Ascending aorta (tissue), 2 donors: ENCODE measurements around the gene MED15. TPM values are rescaled to one million over a fixed set of nuclear protein-coding genes. Genes with fewer than 3 reads are reported as not detected.

ENCODE experiments used
- DNase-seq, 2 donors: peaks; one replicate each; pipeline ENCODE4 v3.0.0-alpha.2; 2019; ENCODE audit warnings: low spot score in 2 of 2
- H3K27ac ChIP-seq, 2 donors: fragments of 200-600 bp; sonication (generic); one replicate each; pipeline ENCODE4 v1.5.1; 2016 to 2017; ENCODE audit warnings: mild to moderate bottlenecking in 1 of 2
- H3K27me3 ChIP-seq: fragments of 200-600 bp; sonication (generic); one replicate; pipeline ENCODE4 v1.5.1; 2017
- H3K36me3 ChIP-seq, 2 donors: fragments of 200-600 bp; sonication (generic); one replicate each; pipeline ENCODE4 v1.5.1; 2016
- H3K4me1 ChIP-seq, 2 donors: fragments of 200-600 bp; sonication (generic); one replicate each; pipeline ENCODE4 v1.5.1; 2016 to 2017; ENCODE audit warnings: mild to moderate bottlenecking in 1 of 2
- H3K4me3 ChIP-seq, 2 donors: fragments of 200-600 bp; sonication (generic); one replicate each; pipeline ENCODE4 v1.5.1; 2016 to 2017; ENCODE audit warnings: mild to moderate bottlenecking in 1 of 2
- H3K9me3 ChIP-seq, 2 donors: fragments of 200-600 bp; sonication (generic); one replicate each; pipeline ENCODE4 v1.5.1; 2016
- intact Hi-C: fragments of 100-400 bp; cut with DNase I; formaldehyde crosslinking; loops from one replicate; pipeline ENCODE4 v1.15.1; 2023
- total RNA-seq: library from RNA; depleted of rRNA; stranded (reverse); fragments of >200 nt; gene quantifications from one replicate; pipeline ENCODE4 v1.1.0, GENCODE V29; 2016
- TF ChIP-seq, protein P1 (sequence below), 3 experiments: fragments of 200-600 bp in 2 of 3; fragments of 450-650 bp in 1 of 3; sonication (generic) in 2 of 3; IDR thresholded peaks; one replicate each; pipeline ENCODE4 v1.5.1; 2016 to 2019; ENCODE audit warnings: antibody characterized with exemption in 3 of 3, mild to moderate bottlenecking in 1 of 3, moderate library complexity in 1 of 3

Gene MED15
- total RNA-seq, 1 donor from 2014 or later, result 204 TPM

DNA sequence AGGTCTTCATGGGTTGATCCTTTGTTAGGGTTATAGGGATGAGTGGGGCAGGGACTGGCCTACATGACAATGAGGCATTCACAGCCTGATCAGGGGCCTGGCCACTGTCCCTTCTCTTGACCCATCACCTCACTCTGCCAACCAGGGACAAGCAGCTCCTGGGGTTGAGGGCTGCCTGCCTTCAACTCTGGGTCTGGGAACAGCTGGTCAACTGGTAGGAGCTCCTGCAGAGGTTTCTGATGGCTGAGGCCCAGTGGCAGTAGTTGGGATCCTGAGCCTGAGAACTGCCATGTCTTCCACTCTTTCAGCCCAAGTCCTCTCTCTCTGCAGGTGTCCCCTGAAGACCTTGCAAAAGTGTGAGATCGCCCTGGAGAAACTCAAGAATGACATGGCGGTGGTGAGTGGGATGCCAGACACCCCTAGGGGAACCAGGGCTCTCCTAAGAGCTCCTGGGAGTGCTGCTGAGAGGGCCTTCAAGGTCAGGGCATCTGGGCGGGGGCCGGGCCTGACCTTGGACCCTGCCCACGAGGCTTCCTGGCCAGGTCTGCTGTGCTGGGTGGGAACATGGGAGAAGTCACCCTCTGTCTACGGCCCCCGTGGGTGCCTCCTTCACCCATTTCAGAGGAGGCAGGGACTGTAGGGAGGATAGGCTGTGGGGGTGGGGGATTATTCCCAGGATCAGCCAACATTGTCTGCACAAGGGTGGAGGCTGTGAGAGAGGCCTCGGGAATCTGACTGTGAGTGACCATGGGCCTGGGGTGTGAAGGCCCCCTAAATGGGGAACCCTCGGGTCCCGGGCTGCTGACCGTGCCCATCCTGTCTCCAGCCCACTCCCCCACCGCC is 76.8 kb downstream of the MED15 start:
- TF ChIP-seq, protein P1, sequence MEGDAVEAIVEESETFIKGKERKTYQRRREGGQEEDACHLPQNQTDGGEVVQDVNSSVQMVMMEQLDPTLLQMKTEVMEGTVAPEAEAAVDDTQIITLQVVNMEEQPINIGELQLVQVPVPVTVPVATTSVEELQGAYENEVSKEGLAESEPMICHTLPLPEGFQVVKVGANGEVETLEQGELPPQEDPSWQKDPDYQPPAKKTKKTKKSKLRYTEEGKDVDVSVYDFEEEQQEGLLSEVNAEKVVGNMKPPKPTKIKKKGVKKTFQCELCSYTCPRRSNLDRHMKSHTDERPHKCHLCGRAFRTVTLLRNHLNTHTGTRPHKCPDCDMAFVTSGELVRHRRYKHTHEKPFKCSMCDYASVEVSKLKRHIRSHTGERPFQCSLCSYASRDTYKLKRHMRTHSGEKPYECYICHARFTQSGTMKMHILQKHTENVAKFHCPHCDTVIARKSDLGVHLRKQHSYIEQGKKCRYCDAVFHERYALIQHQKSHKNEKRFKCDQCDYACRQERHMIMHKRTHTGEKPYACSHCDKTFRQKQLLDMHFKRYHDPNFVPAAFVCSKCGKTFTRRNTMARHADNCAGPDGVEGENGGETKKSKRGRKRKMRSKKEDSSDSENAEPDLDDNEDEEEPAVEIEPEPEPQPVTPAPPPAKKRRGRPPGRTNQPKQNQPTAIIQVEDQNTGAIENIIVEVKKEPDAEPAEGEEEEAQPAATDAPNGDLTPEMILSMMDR (IDR thresholded peaks at IDR 0.05), result no peak
- Histone ChIP-seq H3K4me1 (peaks cover 0 to 3% of the 10 kb centered on the region in 2 donors), H3K27ac (no peak overlapping the region), H3K27me3 (no peaks in the 10 kb centered on the region), H3K9me3 (no peaks in the 10 kb centered on the region), H3K36me3 (peaks cover 59 to 83% of the 10 kb centered on the region in 2 donors), H3K4me3 (no peak overlapping the region)
- DNase-seq, result no peak
- intact Hi-C loops, result no loop called here

DNA sequence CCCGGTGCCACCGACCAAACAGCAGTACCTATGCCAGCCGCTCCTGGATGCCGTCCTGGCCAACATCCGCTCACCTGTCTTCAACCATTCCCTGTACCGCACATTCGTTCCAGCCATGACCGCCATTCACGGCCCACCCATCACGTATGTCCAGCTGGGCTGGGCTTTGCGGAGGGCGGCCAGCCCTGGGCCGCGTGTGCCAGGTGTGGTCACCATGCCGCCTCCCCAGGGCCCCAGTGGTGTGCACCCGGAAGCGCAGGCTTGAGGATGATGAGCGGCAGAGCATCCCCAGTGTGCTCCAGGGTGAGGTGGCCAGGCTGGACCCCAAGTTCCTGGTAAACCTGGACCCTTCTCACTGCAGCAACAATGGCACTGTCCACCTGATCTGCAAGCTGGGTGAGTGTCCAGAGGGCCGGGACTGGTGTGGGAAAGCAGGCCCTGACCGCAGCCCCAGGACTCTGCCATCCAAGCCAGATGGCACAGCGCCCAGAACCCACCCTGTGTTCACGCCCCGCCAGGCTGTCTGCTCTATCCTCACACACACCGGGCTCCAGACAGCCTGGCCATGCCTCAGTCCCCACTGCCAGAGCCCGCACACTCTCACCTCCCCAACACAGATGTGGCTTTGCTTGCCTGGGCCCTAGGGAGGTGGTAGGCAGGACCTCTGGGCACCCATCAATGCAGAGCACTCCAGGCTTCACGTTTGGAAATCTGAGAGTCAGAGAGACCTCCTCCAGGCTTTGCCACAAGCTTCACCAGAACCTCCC is 77.6 kb downstream of the MED15 start:
- no peak for DNase-seq
- Histone ChIP-seq H3K4me3 (no peak overlapping the region), H3K9me3 (no peaks in the 10 kb centered on the region), H3K27me3 (no peaks in the 10 kb centered on the region), H3K36me3 (peaks cover 59 to 75% of the 10 kb centered on the region in 2 donors), H3K4me1 (no peaks in the 10 kb centered on the region), H3K27ac (no peak overlapping the region)
- intact Hi-C loops, result no loop called here
- TF ChIP-seq, protein P1 (IDR thresholded peaks at IDR 0.05), result no peak

DNA sequence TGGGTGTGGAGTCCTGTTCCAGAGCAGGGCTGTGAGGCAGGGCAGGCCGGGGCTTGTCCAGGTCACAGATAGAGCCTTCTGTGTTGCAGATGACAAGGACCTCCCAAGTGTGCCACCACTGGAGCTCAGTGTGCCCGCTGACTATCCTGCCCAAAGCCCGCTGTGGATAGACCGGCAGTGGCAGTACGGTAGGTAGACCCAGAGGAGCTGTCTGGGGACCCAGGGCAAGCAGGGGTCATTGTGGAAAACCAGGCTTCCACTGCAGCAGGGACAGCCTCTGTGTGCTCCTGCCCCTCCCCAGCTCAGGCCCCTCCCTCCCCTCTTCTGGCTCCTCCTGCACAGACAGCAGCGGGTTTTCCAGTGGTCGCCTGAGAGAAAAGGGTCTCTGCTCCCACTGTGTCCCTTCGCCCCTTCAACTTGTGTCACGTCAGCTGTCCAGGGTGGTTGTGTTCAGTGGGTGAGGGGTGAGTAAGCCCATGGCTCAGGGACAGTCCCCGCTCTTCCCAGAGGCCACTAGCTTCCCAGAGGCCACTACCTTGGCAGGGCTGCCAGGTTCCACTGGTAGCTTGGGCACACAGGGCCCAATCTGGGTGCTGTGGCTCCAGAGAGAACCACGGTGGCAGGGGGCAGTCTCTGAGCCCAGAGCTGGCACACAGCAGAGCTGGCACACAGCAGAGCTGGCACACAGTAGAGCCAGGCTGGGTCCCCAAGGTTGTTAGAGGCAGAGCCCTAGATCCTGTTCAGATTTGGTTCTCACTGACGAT is 78.4 kb downstream of the MED15 start:
- TF ChIP-seq, protein P1 (IDR thresholded peaks at IDR 0.05), result no peak
- H3K4me3 ChIP-seq, result no peak overlapping the region

DNA sequence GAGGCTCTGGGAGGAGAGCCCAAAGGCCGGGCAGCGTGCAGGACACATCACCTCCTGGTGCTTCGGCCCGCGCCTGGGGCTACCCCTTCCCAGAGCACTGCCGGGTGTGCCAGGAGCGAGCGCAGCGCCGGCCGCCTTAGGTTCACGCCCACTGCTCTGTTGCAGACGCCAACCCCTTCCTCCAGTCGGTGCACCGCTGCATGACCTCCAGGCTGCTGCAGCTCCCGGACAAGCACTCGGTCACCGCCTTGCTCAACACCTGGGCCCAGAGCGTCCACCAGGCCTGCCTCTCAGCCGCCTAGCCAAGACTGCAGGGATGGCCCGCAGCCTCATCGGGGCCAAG is 79.0 kb downstream of the MED15 start:
- H3K4me1 ChIP-seq, result no peaks in the 10 kb centered on the region
- no peaks in the 10 kb centered on the region for H3K27me3 ChIP-seq
- peaks cover 55 to 65% of the 10 kb centered on the region in 2 donors for H3K36me3 ChIP-seq
- H3K9me3 ChIP-seq, result no peaks in the 10 kb centered on the region
- TF ChIP-seq, protein P1 (IDR thresholded peaks at IDR 0.05), result no peak
- no peak overlapping the region for H3K27ac ChIP-seq
- no peak for DNase-seq
- no peak overlapping the region for H3K4me3 ChIP-seq
- intact Hi-C loops, result no loop called here

More for the DNA sequence above, 78.4 kb downstream of the MED15 start:
- Histone ChIP-seq H3K27ac (no peak overlapping the region), H3K9me3 (no peaks in the 10 kb centered on the region), H3K36me3 (peaks cover 59 to 69% of the 10 kb centered on the region in 2 donors), H3K4me1 (no peaks in the 10 kb centered on the region), H3K27me3 (no peaks in the 10 kb centered on the region)
- intact Hi-C loops, result no loop called here
- no peak for DNase-seq

DNA sequence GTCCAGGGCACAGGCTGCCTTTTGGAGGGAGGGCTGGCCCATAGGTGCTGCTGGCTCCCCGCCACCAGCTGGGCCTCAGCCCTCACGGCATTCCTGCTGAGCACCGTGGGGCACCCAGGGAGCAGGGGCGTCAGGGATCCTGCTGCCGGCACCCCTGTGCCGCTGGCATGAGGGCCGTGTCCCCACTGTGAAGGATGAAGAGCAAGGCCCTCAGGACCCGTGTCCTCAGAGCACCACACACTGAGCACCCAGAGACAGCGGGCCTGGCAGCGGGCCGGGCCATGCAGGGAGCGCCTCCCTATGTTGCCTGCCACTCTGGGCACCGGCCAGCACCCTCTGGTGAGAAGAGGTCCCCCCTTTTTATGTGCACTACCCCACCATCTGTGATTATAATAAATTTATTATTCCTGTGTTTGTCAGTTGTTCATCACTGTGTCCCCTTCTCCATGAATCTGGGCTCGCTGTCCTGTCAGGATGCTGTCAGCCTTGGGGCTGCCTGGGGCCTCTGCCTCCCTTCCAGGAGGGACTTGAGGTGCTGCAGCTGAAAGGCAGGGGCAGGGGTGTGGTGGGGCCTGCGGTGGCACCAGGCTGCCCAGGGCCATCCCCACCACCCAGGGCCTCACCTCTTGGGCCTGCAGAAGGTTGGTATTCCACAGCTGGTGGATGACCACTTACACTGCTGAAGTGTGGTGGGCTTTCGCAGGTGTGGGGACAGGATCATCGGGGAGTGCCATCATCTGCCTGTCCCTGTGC is 80.0 kb downstream of the MED15 start:
- no peak overlapping the region for H3K27ac ChIP-seq
- no peak overlapping the region for H3K4me3 ChIP-seq
- intact Hi-C loops, result no loop called here
- TF ChIP-seq, protein P1 (IDR thresholded peaks at IDR 0.05), result no peak
- peaks cover 50 to 55% of the 10 kb centered on the region in 2 donors for H3K36me3 ChIP-seq
- no peaks in the 10 kb centered on the region for H3K27me3 ChIP-seq
- H3K4me1 ChIP-seq, result no peaks in the 10 kb centered on the region
- H3K9me3 ChIP-seq, result no peaks in the 10 kb centered on the region
- DNase-seq, result no peak
